HL-60/S4 treated with phorbol 12-myristate 13-acetate at 8.2 ng/mL for 4 days and 3 days (cell line): ENCODE results near the gene SH2D5.

Source experiments
- in situ Hi-C: fragments of 300-500 bp; cut with MboI; formaldehyde crosslinking; loops from 2 replicates; pipeline ENCODE4 v1.15.0; 2022; ENCODE audit warnings: low sequenced_read_pairs

SH2D5 gene

GRCh38 chr1:20732588-20733359 is at the start of gene SH2D5:
SH2D5 (minus strand) TSS chr1:20732703; CDS start chr1:20728044, 4,659 bp downstream.
- in situ Hi-C loops, result no loop called here

- in situ Hi-C loops, result no loop called here
These were observed 43.2 kb upstream of the SH2D5 start for GRCh38 chr1:20775700-20776099.

- in situ Hi-C loops, result no loop called here
These were observed 39.3 kb upstream of the SH2D5 start for GRCh38 chr1:20771780-20772179.

GRCh38 chr1:20770314-20771087 is 38.0 kb upstream of the SH2D5 start:
- in situ Hi-C loops, result no loop called here

- in situ Hi-C loops, result no loop called here
These were observed 34.8 kb upstream of the SH2D5 start for GRCh38 chr1:20767271-20767670.

- in situ Hi-C loops, result no loop called here
These were observed 30.9 kb upstream of the SH2D5 start for GRCh38 chr1:20763417-20763816.

GRCh38 chr1:20760322-20760721 is 27.8 kb upstream of the SH2D5 start:
- in situ Hi-C loops, result no loop called here

- in situ Hi-C loops, result no loop called here
These were observed 21.1 kb upstream of the SH2D5 start for GRCh38 chr1:20753589-20753988.

- in situ Hi-C loops, result no loop called here
These were observed 19.0 kb upstream of the SH2D5 start for GRCh38 chr1:20751462-20751990.

GRCh38 chr1:20742671-20743070 is 10.2 kb upstream of the SH2D5 start:
- in situ Hi-C loops, result no loop called here

GRCh38 chr1:20740781-20741180 is 8.3 kb upstream of the SH2D5 start:
- in situ Hi-C loops, result no loop called here

- in situ Hi-C loops, result no loop called here
These were observed 6.7 kb upstream of the SH2D5 start for GRCh38 chr1:20739225-20739624.

- in situ Hi-C loops, result no loop called here
These were observed 3.1 kb upstream of the SH2D5 start for GRCh38 chr1:20735581-20736111.

- in situ Hi-C loops, result no loop called here
These were observed 965 bp upstream of the SH2D5 start for GRCh38 chr1:20733360-20733975.

GRCh38 chr1:20732071-20732587 is 374 bp downstream of the SH2D5 start:
- in situ Hi-C loops, result no loop called here

GRCh38 chr1:20731057-20731991 is 1.2 kb downstream of the SH2D5 start:
- in situ Hi-C loops, result no loop called here

- in situ Hi-C loops, result no loop called here
These were observed 1.8 kb downstream of the SH2D5 start for GRCh38 chr1:20730690-20731056.

- in situ Hi-C loops, result no loop called here
These were observed 2.4 kb downstream of the SH2D5 start for GRCh38 chr1:20729990-20730689.

GRCh38 chr1:20729155-20729931 is 3.2 kb downstream of the SH2D5 start:
- in situ Hi-C loops, result no loop called here
